ENCODE data around the gene PNPLA5. TPM values are rescaled to one million over a fixed set of nuclear protein-coding genes. Genes with fewer than 3 reads are reported as not detected.
A peak's percentile ranks its signal among the peaks of the same experiment; 100 is the strongest.

The PNPLA5 gene
- total RNA-seq, 1 donor from 2014 or later: not detected

- Mint-ChIP-seq H3K27me3 (no peaks in the 10 kb centered on the region), H3K9me3 (no peaks in the 10 kb centered on the region), H3K4me1 (ENCODE audit: unreplicated experiment) (no peaks in the 10 kb centered on the region), H3K4me3 (no peak overlapping the region), H3K36me3 (no peaks in the 10 kb centered on the region), H3K27ac (peak overlapping the region; percentile 53)
- no peak for DNase-seq (ENCODE audit: extremely low spot score, unreplicated experiment)
- no peak for TF ChIP-seq CTCF (conservative IDR thresholded peaks at IDR 0.05)
These were observed 53.7 kb downstream of the PNPLA5 start for GRCh38 chr22:43838161-43838560.

- no peak for DNase-seq (ENCODE audit: extremely low spot score, unreplicated experiment)
- Mint-ChIP-seq H3K36me3 (no peaks in the 10 kb centered on the region), H3K27ac (no peak overlapping the region), H3K4me1 (ENCODE audit: unreplicated experiment) (no peaks in the 10 kb centered on the region), H3K4me3 (no peak overlapping the region), H3K9me3 (no peaks in the 10 kb centered on the region), H3K27me3 (no peaks in the 10 kb centered on the region)
- TF ChIP-seq CTCF (conservative IDR thresholded peaks at IDR 0.05): no peak
These were observed 54.1 kb downstream of the PNPLA5 start for GRCh38 chr22:43837666-43838065.

DNA sequence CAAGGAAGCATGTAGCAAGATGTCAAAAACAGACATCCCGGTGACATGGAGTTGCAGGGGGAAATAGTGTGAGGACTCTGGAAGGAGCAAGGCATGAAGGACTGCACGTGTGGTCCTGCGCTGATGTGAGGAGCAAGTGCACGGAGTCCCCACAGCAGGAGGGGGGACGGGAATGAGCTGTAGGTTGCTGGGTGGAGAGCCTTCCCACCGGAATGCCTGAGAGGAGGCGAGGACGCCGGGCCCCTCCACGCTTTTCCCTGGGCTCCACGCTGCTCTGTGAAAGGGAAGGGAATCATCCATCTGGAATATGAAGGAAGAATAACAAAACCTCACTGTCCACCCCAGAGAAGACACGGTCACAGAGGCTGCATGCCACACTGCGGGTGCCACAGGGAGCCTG lies 56.1 kb downstream of the PNPLA5 start:
- TF ChIP-seq CTCF (conservative IDR thresholded peaks at IDR 0.05): no peak
- no peak for DNase-seq (ENCODE audit: extremely low spot score, unreplicated experiment)
- no peak overlapping the region for H3K27ac Mint-ChIP-seq
- H3K9me3 Mint-ChIP-seq: no peaks in the 10 kb centered on the region
- no peaks in the 10 kb centered on the region for H3K4me1 Mint-ChIP-seq (ENCODE audit: unreplicated experiment)
- H3K27me3 Mint-ChIP-seq: no peaks in the 10 kb centered on the region
- H3K4me3 Mint-ChIP-seq: no peak overlapping the region
- H3K36me3 Mint-ChIP-seq: no peaks in the 10 kb centered on the region

- DNase-seq (ENCODE audit: extremely low spot score, unreplicated experiment): no peak
- H3K27ac Mint-ChIP-seq: no peak overlapping the region
These were observed 56.6 kb downstream of the PNPLA5 start for GRCh38 chr22:43835166-43835565.

GRCh38 chr22:43833286-43834240 lies 58.2 kb downstream of the PNPLA5 start:
- H3K27ac Mint-ChIP-seq: no peak overlapping the region
- H3K36me3 Mint-ChIP-seq: no peaks in the 10 kb centered on the region
- no peak for DNase-seq (ENCODE audit: extremely low spot score, unreplicated experiment)
- H3K27me3 Mint-ChIP-seq: no peaks in the 10 kb centered on the region
- H3K4me1 Mint-ChIP-seq (ENCODE audit: unreplicated experiment): peaks cover 4% of the 10 kb centered on the region
- H3K9me3 Mint-ChIP-seq: no peaks in the 10 kb centered on the region
- TF ChIP-seq CTCF (conservative IDR thresholded peaks at IDR 0.05): no peak
- H3K4me3 Mint-ChIP-seq: no peak overlapping the region

More at GRCh38 chr22:43835166-43835565, 56.6 kb downstream of the PNPLA5 start:
- no peak overlapping the region for H3K4me3 Mint-ChIP-seq
- no peaks in the 10 kb centered on the region for H3K36me3 Mint-ChIP-seq
- no peaks in the 10 kb centered on the region for H3K9me3 Mint-ChIP-seq
- peaks cover under 1% of the 10 kb centered on the region for H3K4me1 Mint-ChIP-seq (ENCODE audit: unreplicated experiment)
- H3K27me3 Mint-ChIP-seq: no peaks in the 10 kb centered on the region
- no peak for TF ChIP-seq CTCF (conservative IDR thresholded peaks at IDR 0.05)

All from type B pancreatic cell (in vitro differentiated cells).